GM12892 (cell line): ENCODE measurements around the gene TMCO4.

ENCODE experiments used
- DNase-seq: peaks from one replicate; pipeline ENCODE4 v3.0.0; 2011; ENCODE audit not compliant: insufficient read length
- FAIRE-seq: peaks from 2 replicates; lab custom pipeline; 2011; peaks lifted over from hg19 to GRCh38; lab: Jason Lieb, UNC
- POLR2A ChIP-seq: IDR thresholded peaks from 2 replicates; pipeline ENCODE4 v1.6.1; 2011; ENCODE audit warnings: low read depth, low read length, control low read depth
- POLR2AphosphoS5 ChIP-seq: IDR thresholded peaks from 2 replicates; pipeline ENCODE4 v1.6.1; 2011; ENCODE audit warnings: low read depth, low read length, control low read depth
- TAF1 ChIP-seq: IDR thresholded peaks from 2 replicates; pipeline ENCODE4 v1.6.1; 2011; ENCODE audit warnings: low read depth, mild to moderate bottlenecking, control low read depth, low read length, borderline replicate concordance

Gene TMCO4

DNA sequence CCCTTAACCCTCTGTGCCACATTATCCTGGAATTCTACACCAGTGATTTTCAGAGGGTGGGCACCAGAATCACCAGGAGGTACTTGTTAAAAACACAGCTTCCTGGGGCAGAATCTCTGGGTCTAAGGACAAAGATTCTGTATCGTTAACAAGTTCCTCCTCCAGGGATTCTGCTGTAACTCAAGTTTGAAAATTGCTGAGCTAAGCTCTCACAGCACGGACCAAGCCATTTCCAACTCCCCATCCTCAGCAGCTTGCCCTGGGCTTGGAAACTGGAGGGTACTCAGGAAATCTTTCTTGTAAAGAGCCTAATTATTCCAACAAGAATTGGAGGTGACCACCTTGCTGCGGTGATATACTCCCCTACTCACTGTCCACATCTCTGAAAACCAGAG is 48.8 kb downstream of the TMCO4 start:
- no peak for DNase-seq
- TF ChIP-seq POLR2AphosphoS5 (no peak), TAF1 (no peak), POLR2A (no peak)
- no peak for FAIRE-seq

DNA sequence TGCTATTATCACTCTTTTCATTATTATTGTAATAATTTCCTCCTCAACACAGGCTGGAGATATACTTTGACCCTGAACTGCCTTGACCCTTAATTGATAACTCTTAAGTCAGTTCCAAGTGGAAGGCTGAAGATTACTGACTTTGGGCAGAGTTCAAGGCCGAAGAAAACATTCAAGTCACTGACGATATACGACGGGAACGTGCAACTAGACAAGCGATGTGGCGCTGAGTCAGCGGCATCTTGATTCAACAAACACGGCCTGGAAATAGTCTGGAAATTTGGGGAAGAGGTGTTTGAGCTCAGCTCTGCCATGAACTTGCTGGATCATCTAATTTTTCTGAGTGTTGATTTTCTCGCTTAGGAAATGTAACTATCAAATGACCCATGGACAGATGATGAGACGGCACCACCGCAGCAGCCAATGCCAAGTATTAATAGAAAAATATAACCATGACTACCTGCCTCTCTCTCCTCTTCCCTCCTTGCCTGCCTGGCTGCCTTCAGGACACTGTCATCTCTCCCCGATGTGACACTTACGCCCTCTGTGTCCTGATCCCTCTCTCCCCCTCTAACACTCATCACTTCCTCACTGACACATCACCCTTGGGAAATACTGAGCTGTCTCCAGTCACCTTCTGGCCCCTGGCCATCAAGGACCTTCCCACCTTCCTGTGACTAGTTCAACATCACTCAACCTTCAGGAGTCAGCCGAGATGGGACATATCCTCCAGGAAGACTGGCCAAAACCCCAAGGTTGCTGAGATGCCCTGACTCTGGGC is 49.4 kb downstream of the TMCO4 start:
- DNase-seq (no peak), FAIRE-seq (no peak)
- TF ChIP-seq TAF1 (no peak), POLR2AphosphoS5 (no peak), POLR2A (no peak)

DNA sequence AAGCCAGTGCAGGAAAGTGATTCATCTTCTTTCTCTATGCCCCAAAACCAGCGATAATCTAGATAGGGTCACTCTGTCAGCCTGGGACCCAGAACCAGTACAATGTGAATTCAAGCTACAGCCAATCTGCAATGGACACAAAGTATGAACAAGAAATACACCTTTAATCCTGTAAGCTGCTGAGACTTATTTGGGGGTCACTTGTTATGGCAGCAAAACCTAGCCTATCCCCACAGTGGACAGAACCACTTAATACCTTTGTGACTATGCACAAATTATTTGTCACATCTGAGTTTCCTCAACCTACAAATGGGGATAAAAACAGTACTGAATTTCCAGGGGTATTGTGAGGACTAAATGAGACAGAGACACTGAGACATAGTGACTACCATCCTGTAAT is 50.0 kb downstream of the TMCO4 start:
- no peak for FAIRE-seq
- DNase-seq = no peak
- no peak for TF ChIP-seq TAF1
- no peak for TF ChIP-seq POLR2A
- no peak for TF ChIP-seq POLR2AphosphoS5

DNA sequence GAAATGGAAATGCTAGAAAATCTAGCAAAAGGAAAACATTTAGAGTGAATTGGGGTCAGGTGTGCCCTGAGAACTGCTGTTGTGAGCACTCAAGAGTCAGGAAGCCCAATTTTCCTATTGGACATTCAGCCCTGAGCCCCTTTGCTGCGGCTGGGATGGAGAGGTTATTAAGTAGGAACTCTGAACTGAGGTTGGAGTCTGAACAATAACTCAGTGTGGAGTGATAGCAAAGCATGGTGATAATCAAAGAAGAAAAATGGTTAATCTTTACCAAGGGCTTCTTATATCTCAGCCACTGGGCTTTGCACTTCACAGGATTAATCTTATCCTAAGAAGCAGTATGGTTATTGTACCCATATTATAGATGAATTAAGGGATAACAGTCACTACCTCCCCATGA is 52.0 kb downstream of the TMCO4 start:
- FAIRE-seq (no peak), DNase-seq (no peak)
- TF ChIP-seq TAF1 (no peak), POLR2A (no peak), POLR2AphosphoS5 (no peak)

DNA sequence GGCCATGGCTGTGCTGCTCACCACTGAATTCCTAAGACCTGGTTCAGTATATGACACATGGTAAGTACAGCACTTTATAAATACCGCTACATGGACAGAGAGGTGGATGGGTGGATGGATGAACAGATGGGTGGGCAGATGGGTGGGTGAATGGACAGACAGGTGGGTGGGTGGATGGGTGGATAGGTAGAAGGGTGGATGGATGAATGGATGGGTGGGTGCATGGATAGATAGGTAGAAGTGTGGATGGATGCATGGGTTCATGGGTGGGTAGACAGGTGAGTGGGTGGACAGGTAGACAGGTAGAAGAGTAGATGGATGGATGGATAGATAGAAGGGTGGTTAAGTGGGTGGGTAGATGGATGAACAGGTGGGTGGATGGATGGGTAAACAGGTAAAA is 54.8 kb downstream of the TMCO4 start:
- FAIRE-seq (no peak), DNase-seq (no peak)
- TF ChIP-seq TAF1 (no peak), POLR2A (no peak), POLR2AphosphoS5 (no peak)

DNA sequence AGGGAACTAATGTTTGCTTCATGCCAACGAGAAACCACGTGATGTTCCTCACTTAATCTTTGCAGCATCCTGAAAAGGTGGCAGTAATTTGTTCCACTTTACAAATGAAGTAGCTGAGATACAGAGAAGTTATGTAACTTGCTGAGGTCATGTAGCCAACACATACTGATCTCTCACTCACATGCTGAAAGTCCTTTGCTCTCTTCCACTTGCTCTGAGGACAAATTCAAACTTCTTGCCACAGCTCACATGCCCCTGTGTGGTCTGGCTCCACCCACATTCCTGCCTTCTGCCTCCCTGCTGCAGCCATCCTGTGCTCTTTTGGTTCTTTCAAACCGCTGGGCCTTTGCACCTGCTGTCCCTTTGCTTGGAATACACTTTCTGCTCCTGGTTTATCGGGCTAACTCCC is 55.4 kb downstream of the TMCO4 start:
- DNase-seq = no peak
- TF ChIP-seq POLR2A (no peak), POLR2AphosphoS5 (no peak), TAF1 (no peak)

DNA sequence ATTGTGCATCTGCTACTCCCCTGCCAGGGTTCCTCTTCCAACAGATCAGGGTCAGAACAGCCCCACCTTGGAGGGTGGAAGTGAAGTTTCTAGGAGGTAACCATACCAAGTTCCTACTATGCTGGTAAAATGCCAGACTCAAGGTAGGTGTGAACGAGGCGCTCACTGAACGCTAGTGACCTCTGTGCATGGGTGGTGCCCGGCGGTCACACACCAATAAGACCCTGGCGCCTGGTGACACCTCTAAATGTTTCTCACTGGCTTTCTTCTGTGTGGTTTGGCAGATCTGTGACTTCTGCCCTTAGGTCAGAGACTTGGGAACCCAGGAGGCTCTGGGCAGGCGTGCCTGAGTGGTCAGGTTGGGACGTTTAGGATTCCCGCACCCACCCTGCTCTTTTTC is 55.9 kb downstream of the TMCO4 start:
- no peak for TF ChIP-seq TAF1
- TF ChIP-seq POLR2AphosphoS5 = no peak
- no peak for TF ChIP-seq POLR2A
- no peak for FAIRE-seq

More for the DNA sequence above, 55.4 kb downstream of the TMCO4 start:
- no peak for FAIRE-seq

DNA sequence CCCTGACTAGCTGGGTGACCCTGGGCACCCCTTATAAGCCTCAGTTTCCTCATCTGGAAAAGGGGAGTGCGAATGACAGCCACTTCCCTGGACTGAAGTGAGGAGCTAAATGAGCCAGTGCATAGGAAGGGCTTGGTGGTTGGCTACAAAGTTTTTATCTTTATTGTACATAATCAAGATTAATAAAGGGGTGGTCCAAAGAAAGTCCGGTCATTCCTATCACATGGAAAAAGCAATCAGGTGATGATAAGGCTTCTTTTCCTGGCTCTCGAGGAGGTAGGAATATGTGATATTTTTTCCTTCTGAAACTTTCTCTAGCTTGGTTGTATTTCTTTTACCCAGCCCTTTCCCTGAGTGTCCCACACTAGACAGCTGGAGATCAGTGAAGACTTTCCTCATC is 56.5 kb downstream of the TMCO4 start:
- TF ChIP-seq POLR2AphosphoS5 (no peak), TAF1 (no peak), POLR2A (no peak)
- FAIRE-seq (no peak), DNase-seq (no peak)

More for the DNA sequence above, 55.9 kb downstream of the TMCO4 start:
- DNase-seq = no peak

DNA sequence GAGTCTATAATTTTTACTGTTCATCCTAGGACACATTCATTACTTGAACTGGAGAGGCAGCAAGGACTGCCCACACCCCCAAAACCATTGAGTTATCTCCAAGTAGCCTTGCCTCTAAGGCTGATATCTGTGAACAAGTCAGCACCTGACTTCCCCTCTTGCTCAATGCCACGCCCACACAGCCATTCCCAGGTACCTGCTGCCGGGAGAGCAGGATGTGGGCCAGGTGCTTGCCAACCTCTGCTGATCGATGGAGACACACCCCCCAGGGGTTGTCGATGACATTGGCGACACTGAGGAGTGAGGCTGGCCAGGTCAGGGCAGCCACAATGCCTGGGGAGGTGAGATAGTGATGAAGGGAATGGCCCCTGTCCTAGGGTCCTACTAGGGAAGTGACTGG is 60.1 kb downstream of the TMCO4 start:
- no peak for FAIRE-seq
- no peak for DNase-seq
- TF ChIP-seq POLR2A = no peak
- no peak for TF ChIP-seq TAF1
- no peak for TF ChIP-seq POLR2AphosphoS5

DNA sequence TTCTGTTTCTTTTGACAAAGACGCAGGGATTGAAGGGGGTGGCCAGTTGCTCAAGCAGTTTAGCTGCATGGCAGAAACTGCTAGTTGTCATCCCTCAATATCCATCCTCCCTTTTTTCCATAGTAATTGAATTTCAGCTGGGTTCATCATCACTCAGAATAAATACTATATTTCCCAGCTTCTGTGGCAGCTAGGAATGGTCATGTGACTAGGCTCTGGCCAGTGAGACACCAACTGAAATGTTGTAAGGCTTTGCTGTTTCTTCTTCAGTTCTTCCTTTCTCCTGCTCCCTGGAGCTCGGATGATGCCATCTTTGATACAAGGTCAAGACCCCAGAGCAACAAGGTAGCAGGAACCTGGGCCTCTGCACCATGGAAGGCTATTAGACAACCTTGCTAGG is 61.0 kb downstream of the TMCO4 start:
- no peak for TF ChIP-seq POLR2AphosphoS5
- no peak for TF ChIP-seq POLR2A
- TF ChIP-seq TAF1 = no peak
- FAIRE-seq (no peak), DNase-seq (no peak)

DNA sequence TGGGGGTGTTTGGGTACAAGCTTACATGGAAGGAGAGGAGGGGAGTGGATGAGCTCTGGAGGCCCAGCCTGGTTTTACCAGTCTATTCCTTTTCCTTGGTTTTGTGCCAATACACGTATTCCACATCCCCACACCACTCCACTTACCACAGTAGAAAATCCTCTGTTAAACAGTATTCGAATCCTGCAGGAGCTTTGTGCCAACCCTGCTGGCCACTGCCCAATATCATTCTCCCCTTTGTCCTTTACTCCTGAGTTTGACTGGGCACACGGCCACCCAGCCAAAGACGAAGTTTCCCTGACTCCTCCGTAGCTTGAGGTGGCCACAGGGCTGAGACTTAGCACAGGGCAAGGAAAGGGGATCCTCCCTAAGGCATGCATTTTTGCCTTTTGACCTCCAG is 61.6 kb downstream of the TMCO4 start:
- FAIRE-seq = no peak
- no peak for TF ChIP-seq POLR2AphosphoS5
- no peak for DNase-seq

DNA sequence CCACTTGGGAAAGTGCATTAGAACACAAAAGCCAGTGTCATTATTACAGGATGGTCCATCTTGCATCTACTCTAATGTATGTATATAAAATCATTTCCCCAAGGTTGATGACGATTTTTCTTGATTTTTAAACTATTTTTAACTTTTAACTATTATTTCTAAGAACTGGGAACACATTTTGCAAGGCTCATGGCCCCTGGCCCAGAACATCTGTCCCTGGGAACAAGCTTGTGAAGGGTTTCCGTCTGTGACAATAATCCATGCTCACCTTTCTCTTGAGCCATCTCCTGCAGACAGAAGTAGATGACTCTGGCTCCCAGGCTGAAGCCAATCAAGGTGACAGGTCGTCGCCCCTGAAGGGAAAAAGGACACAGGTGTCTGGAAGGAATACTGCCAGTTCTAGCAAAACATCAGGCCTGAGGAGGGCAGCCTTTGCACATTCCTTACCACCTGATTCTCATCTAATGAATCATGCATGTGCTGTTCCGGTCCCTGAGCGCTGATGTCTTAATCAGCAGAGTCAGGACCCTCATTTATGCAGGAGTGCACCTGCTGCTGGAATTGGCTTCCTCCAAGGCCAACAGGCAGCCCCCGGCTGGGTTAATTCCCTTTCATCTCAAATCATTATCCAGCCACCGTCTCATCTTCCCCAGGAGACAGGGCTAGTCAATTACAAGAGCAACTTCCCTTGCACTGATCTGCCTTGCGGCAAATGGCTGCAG is 62.5 kb downstream of the TMCO4 start:
- TF ChIP-seq POLR2AphosphoS5 (no peak), TAF1 (no peak), POLR2A (no peak)
- FAIRE-seq (no peak), DNase-seq (no peak)
